Measurements from ENCODE around the gene TTC3. TPM values are rescaled to one million over a fixed set of nuclear protein-coding genes. Genes with fewer than 3 reads are reported as not detected.

Gene TTC3
- total RNA-seq, 1 experiment from 2014 or later: 68.0 TPM

DNA sequence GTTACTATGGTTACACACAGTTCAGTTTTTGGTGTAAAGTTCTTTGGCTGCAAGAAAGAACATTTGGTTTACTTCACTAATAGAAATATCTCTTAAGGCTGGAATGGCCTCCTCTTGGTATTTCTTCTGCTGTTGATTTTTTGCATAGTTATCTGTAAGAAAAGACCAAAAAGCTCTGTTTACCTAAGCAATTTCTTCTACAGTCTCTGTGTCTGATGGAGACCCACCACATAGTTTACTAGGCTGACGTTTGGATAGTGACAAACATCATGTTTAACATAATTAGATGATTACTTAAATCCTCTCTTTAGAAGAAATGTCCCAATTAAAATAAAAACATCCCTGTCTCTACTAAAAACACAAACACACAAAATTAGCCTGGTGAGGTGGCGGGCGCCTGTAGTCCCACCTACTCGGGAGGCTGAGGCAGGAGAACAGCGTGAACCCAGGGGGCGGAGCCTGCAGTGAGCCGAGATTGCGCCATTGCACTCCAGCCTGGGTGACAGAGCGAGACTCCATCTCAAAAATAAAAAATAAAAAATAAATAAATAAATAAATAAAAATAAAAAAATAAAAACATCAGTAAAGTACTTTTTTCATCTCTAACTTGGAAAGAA, 7.4 kb upstream of the TTC3 start:
- Mint-ChIP-seq H3K4me3 (ENCODE audit: low read depth, unreplicated experiment) (no peak overlapping the region), H3K36me3 (ENCODE audit: insufficient read depth, unreplicated experiment) (peaks cover 4% of the 10 kb centered on the region)

DNA sequence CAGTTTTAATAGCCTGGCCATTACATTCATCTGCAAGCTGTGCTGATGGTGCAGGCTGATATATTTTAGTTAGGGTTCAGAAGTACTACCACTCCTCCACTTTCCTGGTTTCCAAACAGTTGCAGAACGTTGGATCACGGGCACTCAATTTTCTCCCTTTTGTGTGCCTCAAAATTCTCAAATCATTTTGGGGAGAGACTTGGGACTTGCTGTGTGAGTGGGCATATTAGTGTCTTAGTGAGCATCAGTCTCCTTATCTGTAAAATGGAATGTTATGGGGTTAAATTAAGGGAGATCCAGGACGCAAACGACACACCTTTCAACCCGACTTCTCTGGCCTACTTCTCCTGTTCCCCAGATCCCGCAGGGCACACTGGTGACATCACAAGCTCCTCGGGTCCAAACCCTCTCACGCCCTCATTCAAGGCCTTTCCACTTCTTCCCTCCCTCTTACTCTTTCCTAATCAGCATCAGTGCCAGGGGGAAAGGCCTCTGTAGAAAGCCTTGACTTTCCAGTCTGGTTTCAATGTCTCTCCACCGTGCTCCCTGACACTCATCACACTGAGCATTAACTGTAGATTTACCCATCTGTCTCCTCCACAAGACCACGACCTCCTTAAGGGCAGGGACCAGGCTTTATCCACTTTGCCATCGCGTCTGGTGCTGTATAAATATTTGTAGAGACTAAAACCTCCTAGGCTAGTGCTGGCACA, 1.3 kb upstream of the TTC3 start:
- peak overlapping the region; percentile 96 for H3K4me3 Mint-ChIP-seq (ENCODE audit: low read depth, unreplicated experiment)
- BruUV-seq (replicated peaks): TSS peak; percentile 39
- peak overlapping the region; percentile 82 for H3K27ac Mint-ChIP-seq (ENCODE audit: unreplicated experiment)
- peaks cover 19% of the 10 kb centered on the region for H3K4me1 Mint-ChIP-seq (ENCODE audit: low read depth, unreplicated experiment)
- TF ChIP-seq, protein P1, sequence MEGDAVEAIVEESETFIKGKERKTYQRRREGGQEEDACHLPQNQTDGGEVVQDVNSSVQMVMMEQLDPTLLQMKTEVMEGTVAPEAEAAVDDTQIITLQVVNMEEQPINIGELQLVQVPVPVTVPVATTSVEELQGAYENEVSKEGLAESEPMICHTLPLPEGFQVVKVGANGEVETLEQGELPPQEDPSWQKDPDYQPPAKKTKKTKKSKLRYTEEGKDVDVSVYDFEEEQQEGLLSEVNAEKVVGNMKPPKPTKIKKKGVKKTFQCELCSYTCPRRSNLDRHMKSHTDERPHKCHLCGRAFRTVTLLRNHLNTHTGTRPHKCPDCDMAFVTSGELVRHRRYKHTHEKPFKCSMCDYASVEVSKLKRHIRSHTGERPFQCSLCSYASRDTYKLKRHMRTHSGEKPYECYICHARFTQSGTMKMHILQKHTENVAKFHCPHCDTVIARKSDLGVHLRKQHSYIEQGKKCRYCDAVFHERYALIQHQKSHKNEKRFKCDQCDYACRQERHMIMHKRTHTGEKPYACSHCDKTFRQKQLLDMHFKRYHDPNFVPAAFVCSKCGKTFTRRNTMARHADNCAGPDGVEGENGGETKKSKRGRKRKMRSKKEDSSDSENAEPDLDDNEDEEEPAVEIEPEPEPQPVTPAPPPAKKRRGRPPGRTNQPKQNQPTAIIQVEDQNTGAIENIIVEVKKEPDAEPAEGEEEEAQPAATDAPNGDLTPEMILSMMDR (IDR thresholded peaks at IDR 0.05; ENCODE audit: unreplicated experiment): no peak
- peak; percentile 6 for DNase-seq
- H3K36me3 Mint-ChIP-seq (ENCODE audit: insufficient read depth, unreplicated experiment): peaks cover 34% of the 10 kb centered on the region
- no peaks in the 10 kb centered on the region for H3K27me3 Mint-ChIP-seq (ENCODE audit: unreplicated experiment)
- H3K9me3 Mint-ChIP-seq (ENCODE audit: low read depth, unreplicated experiment): no peaks in the 10 kb centered on the region
- CTCF ChIA-PET: interaction anchor here (1.0 kb wide), 1 partner anchor 82 kb away, joined by 3 read pairs; no protein-coding TSS in a partner anchor
- intact Hi-C loops (cut with micrococcal nuclease; ENCODE audit: unreplicated experiment): no loop called here

More for the DNA sequence above, 7.4 kb upstream of the TTC3 start:
- DNase-seq: no peak
- intact Hi-C loops (cut with micrococcal nuclease; ENCODE audit: unreplicated experiment): no loop called here
- Mint-ChIP-seq H3K27ac (ENCODE audit: unreplicated experiment) (no peak overlapping the region), H3K4me1 (ENCODE audit: low read depth, unreplicated experiment) (peaks cover 8% of the 10 kb centered on the region), H3K27me3 (ENCODE audit: unreplicated experiment) (no peaks in the 10 kb centered on the region), H3K9me3 (ENCODE audit: low read depth, unreplicated experiment) (no peaks in the 10 kb centered on the region)
- no TSS peak for BruUV-seq (replicated peaks)
- TF ChIP-seq, protein P1 (IDR thresholded peaks at IDR 0.05; ENCODE audit: unreplicated experiment): no peak
- CTCF ChIA-PET: no interaction called here

DNA sequence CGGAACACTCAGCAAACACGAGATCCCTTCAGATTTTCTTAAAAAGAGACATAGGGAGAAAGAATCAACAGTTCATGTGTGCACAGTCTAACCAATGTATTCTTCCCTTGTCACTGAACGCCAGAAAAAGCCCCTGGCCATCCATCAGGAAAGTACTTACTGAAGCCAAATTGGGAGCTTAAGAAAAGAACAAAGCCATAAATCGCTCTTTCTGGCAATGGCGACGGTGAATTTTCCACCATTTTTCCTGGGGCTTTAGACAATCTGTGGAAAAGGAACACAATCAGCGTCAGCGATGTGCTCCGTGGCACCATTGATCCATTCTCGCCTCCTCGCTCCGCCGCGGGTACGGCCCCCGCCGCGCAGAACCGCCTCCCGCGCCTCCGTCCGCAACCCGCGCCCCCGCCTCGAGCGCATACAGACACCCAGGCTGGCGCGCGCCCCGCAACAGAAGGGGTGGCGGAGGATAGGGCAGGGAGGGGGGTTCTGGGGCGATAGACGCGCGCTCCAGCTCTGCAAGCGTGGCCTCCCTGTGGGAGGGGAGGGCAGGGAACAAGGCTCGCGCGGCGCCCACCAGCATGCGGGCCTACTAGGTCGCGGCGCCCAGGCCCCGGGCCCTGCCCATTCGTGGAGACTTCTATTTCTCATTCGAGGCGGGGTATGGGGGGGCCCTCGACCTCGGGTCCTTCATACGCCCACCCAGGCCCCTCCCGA, 623 bp upstream of the TTC3 start:
- DNase-seq: peak; percentile 65
- TF ChIP-seq, protein P1 (IDR thresholded peaks at IDR 0.05; ENCODE audit: unreplicated experiment): no peak
- Mint-ChIP-seq H3K9me3 (ENCODE audit: low read depth, unreplicated experiment) (no peaks in the 10 kb centered on the region), H3K4me1 (ENCODE audit: low read depth, unreplicated experiment) (peaks cover 19% of the 10 kb centered on the region), H3K27me3 (ENCODE audit: unreplicated experiment) (no peaks in the 10 kb centered on the region), H3K36me3 (ENCODE audit: insufficient read depth, unreplicated experiment) (peaks cover 34% of the 10 kb centered on the region), H3K27ac (ENCODE audit: unreplicated experiment) (peak overlapping the region; percentile 82), H3K4me3 (ENCODE audit: low read depth, unreplicated experiment) (peak overlapping the region; percentile 96)
- intact Hi-C loops (cut with micrococcal nuclease; ENCODE audit: unreplicated experiment): no loop called here
- CTCF ChIA-PET: interaction anchor here (1.0 kb wide), 1 partner anchor 83 kb away, joined by 3 read pairs; no protein-coding TSS in a partner anchor
- BruUV-seq (replicated peaks): no TSS peak

DNA sequence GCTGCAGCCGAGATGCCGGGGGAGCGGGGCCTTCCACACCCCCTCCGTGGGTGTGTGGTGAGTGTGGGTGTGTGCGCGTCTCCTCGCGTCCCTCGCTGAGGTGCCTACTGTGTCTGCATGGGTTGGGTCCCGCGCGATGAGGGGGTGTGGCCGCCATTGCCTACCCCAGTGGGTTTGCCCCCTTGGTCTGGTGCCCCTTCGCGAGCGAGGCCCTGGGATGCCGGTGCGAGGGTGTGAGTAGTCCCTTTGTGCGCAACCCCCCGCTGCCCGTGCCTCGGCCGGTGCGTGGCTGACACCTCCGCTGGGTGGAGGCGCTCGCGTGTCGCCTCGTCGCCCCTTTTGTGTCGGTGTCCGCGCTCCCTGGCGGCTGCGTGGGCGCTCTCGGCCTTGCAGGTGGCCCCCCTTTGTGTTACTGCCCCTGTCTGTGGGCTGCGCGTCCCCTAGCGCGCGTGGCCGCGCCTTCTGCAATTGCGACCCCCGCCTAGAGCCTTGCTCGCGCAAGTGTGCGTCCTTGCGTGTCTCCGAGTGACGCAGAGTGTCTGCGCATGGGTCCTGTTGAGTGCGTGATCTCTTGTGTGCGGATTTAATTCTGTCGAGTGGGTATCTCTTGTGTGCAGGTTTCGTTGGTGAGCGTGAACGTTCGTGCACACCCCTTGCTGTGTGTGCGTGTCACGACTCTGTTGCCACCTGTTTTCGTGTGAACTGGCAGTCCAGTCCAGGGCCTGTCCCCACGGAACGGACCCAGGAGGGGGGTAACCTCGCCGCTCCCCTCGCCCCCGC, 553 bp downstream of the TTC3 start:
- CTCF ChIA-PET: no interaction called here
- H3K27me3 Mint-ChIP-seq (ENCODE audit: unreplicated experiment): no peaks in the 10 kb centered on the region
- no TSS peak for BruUV-seq (replicated peaks)
- intact Hi-C loops (cut with micrococcal nuclease; ENCODE audit: unreplicated experiment): loop anchor here (1.0 kb wide), 1 partner anchor 14 kb away; no protein-coding TSS in a partner anchor
- peaks cover 19% of the 10 kb centered on the region for H3K4me1 Mint-ChIP-seq (ENCODE audit: low read depth, unreplicated experiment)
- TF ChIP-seq, protein P1 (IDR thresholded peaks at IDR 0.05; ENCODE audit: unreplicated experiment): no peak
- peak; percentile 20 for DNase-seq
- peak overlapping the region; percentile 96 for H3K4me3 Mint-ChIP-seq (ENCODE audit: low read depth, unreplicated experiment)
- peaks cover 34% of the 10 kb centered on the region for H3K36me3 Mint-ChIP-seq (ENCODE audit: insufficient read depth, unreplicated experiment)
- peak overlapping the region; percentile 85 for H3K27ac Mint-ChIP-seq (ENCODE audit: unreplicated experiment)
- no peaks in the 10 kb centered on the region for H3K9me3 Mint-ChIP-seq (ENCODE audit: low read depth, unreplicated experiment)
